Measurements from ENCODE around the gene ANXA3.

- no peak for TF ChIP-seq AFF4 (CRISPR knock-in tag; IDR thresholded peaks at IDR 0.05; ENCODE audit: borderline replicate concordance)
- TF ChIP-seq CREB1 (CRISPR knock-in tag; IDR thresholded peaks at IDR 0.05): no peak
- no peak for TF ChIP-seq PREB (CRISPR knock-in tag; IDR thresholded peaks at IDR 0.05; ENCODE audit: borderline replicate concordance)
- no peak for TF ChIP-seq NR1H2 (CRISPR knock-in tag; IDR thresholded peaks at IDR 0.05)
These were observed 21.9 kb upstream of the ANXA3 start for GRCh38 chr4:78529569-78530209.
